ENCODE results near the gene KIF5A. TPM values are rescaled to one million over a fixed set of nuclear protein-coding genes. Genes with fewer than 3 reads are reported as not detected.

Gene KIF5A
- total and polyA plus RNA-seq, 8 donors, result 0.38 to 6.5 (median 5.3) TPM

GRCh38 chr12:57621497-57622292 lies 71.9 kb downstream of the KIF5A start:
- Histone ChIP-seq H3K4me3 (peak overlapping the region; percentile 25 to 33), H3K36me3 (no peaks in the 10 kb centered on the region), H3K9me3 (no peaks in the 10 kb centered on the region), H3K27me3 (peaks cover 54 to 100% of the 10 kb centered on the region in 2 donors), H3K4me1 (peaks cover 7 to 29% of the 10 kb centered on the region in 2 donors), H3K27ac (no peak overlapping the region)
- ATAC-seq (peak; percentile 87), DNase-seq (peak in 3 of 4 donors; percentile 59 to 91 (median 74))
- peak; percentile 83 to 91 for TF ChIP-seq CTCF (IDR thresholded peaks at IDR 0.05)
- intact Hi-C loops (cut with DNase I), result loop anchor here in 1 of 2 donors (2.0 kb wide), 1 partner anchor 39 kb away; no protein-coding TSS in a partner anchor

GRCh38 chr12:57622293-57623245 lies 72.7 kb downstream of the KIF5A start:
- Histone ChIP-seq H3K9me3 (no peaks in the 10 kb centered on the region), H3K4me3 (no peak overlapping the region), H3K4me1 (peaks cover 9 to 36% of the 10 kb centered on the region in 2 donors), H3K36me3 (no peaks in the 10 kb centered on the region), H3K27me3 (peaks cover 63 to 100% of the 10 kb centered on the region in 2 donors), H3K27ac (no peak overlapping the region)
- TF ChIP-seq CTCF (IDR thresholded peaks at IDR 0.05), result no peak
- ATAC-seq (no peak), DNase-seq (no peak)
- intact Hi-C loops (cut with DNase I), result loop anchor here in 1 of 2 donors (2.0 kb wide), 1 partner anchor 40 kb away; no protein-coding TSS in a partner anchor

GRCh38 chr12:57623385-57623784 lies 73.5 kb downstream of the KIF5A start:
- Histone ChIP-seq H3K27ac (no peak overlapping the region), H3K4me1 (peaks cover 13 to 43% of the 10 kb centered on the region in 2 donors), H3K4me3 (no peak overlapping the region), H3K36me3 (no peaks in the 10 kb centered on the region), H3K9me3 (no peaks in the 10 kb centered on the region), H3K27me3 (peaks cover 71 to 100% of the 10 kb centered on the region in 2 donors)
- intact Hi-C loops (cut with DNase I), result loop anchor here in 1 of 2 donors (2.0 kb wide), 1 partner anchor 41 kb away; no protein-coding TSS in a partner anchor
- ATAC-seq, result no peak
- no peak for TF ChIP-seq CTCF (IDR thresholded peaks at IDR 0.05)
- no peak for DNase-seq

GRCh38 chr12:57623811-57624390 lies 74.1 kb downstream of the KIF5A start:
- DNase-seq (no peak), ATAC-seq (no peak)
- peaks cover 75 to 100% of the 10 kb centered on the region in 2 donors for H3K27me3 ChIP-seq
- no peaks in the 10 kb centered on the region for H3K9me3 ChIP-seq
- H3K4me3 ChIP-seq, result no peak overlapping the region
- TF ChIP-seq CTCF (IDR thresholded peaks at IDR 0.05), result no peak
- no peak overlapping the region for H3K27ac ChIP-seq
- H3K4me1 ChIP-seq, result peaks cover 13 to 43% of the 10 kb centered on the region in 2 donors
- no peaks in the 10 kb centered on the region for H3K36me3 ChIP-seq
- intact Hi-C loops (cut with DNase I), result loop anchor here in 1 of 2 donors (2.0 kb wide), 1 partner anchor 41 kb away; no protein-coding TSS in a partner anchor
